H9 (cell line): ENCODE data around the gene CTNNA3. TPM values are rescaled to one million over a fixed set of nuclear protein-coding genes. Genes with fewer than 3 reads are reported as not detected.
A peak's percentile ranks its signal among the peaks of the same experiment; 100 is the strongest.

Experiments used
- DNase-seq: peaks from one replicate; pipeline ENCODE4 v3.0.0-alpha.2; 2017
- H2AFZ ChIP-seq: one replicate; pipeline ENCODE4 v1.6.1; 2013; ENCODE audit warnings: mild to moderate bottlenecking, low read length, control low read depth, moderate library complexity
- H2AK5ac ChIP-seq: 2 replicates; pipeline ENCODE4 v1.6.1; 2013; ENCODE audit warnings: low read length, control low read depth, mixed read lengths; ENCODE audit not compliant: insufficient read length
- H2BK120ac ChIP-seq: one replicate; pipeline ENCODE4 v1.6.1; 2013; ENCODE audit warnings: low read depth, mild to moderate bottlenecking, low read length, control low read depth, inconsistent platforms; ENCODE audit not compliant: poor library complexity, severe bottlenecking
- H2BK12ac ChIP-seq: 2 replicates; pipeline ENCODE4 v1.6.1; 2013; ENCODE audit warnings: low read length, control low read depth, mixed read lengths, low read depth; ENCODE audit not compliant: insufficient read length
- H2BK15ac ChIP-seq: 2 replicates; pipeline ENCODE4 v1.6.1; 2013; ENCODE audit warnings: low read depth, low read length, control low read depth
- H2BK20ac ChIP-seq: one replicate; pipeline ENCODE4 v1.6.1; 2013; ENCODE audit warnings: low read depth, mild to moderate bottlenecking, low read length, control low read depth, inconsistent platforms; ENCODE audit not compliant: poor library complexity, severe bottlenecking
- H2BK5ac ChIP-seq: 2 replicates; pipeline ENCODE4 v1.6.1; 2013; ENCODE audit warnings: low read length, control low read depth, mixed read lengths; ENCODE audit not compliant: insufficient read length
- H3K14ac ChIP-seq: 2 replicates; pipeline ENCODE4 v1.6.1; 2013; ENCODE audit warnings: low read length, control low read depth; ENCODE audit not compliant: insufficient read depth
- H3K18ac ChIP-seq: 2 replicates; pipeline ENCODE4 v1.6.1; 2013; ENCODE audit warnings: low read depth, mild to moderate bottlenecking, mixed read lengths, low read length, control low read depth; ENCODE audit not compliant: insufficient read length
- H3K23ac ChIP-seq: 2 replicates; pipeline ENCODE4 v1.6.1; 2013; ENCODE audit warnings: low read length, control low read depth, mixed read lengths, low read depth; ENCODE audit not compliant: insufficient read length
- H3K23me2 ChIP-seq: 2 replicates; pipeline ENCODE4 v1.6.1; 2013; ENCODE audit warnings: low read depth, mild to moderate bottlenecking, mixed read lengths, low read length, control low read depth; ENCODE audit not compliant: insufficient read length, poor library complexity, severe bottlenecking
- H3K27ac ChIP-seq: 2 replicates; pipeline ENCODE4 v1.5.1; 2013; ENCODE audit warnings: low read length, control low read depth, mixed read lengths, low read depth; ENCODE audit not compliant: insufficient read length
- H3K27me3 ChIP-seq: 2 replicates; pipeline ENCODE4 v1.6.1; 2013; ENCODE audit warnings: low read length, control low read depth, inconsistent platforms; ENCODE audit not compliant: insufficient read depth
- H3K4ac ChIP-seq: 2 replicates; pipeline ENCODE4 v1.6.1; 2013; ENCODE audit warnings: low read depth, mild to moderate bottlenecking, control low read depth, inconsistent platforms, low read length, moderate library complexity
- H3K4me1 ChIP-seq: 2 replicates; pipeline ENCODE4 v1.6.1; 2013; ENCODE audit warnings: low read length, control low read depth, inconsistent platforms; ENCODE audit not compliant: insufficient read depth
- H3K4me2 ChIP-seq: 2 replicates; pipeline ENCODE4 v1.6.1; 2013; ENCODE audit warnings: low read length, control low read depth, mixed read lengths; ENCODE audit not compliant: insufficient read length, insufficient read depth
- H3K56ac ChIP-seq: 2 replicates; pipeline ENCODE4 v1.6.1; 2013; ENCODE audit warnings: low read depth, mild to moderate bottlenecking, mixed read lengths, low read length, control low read depth; ENCODE audit not compliant: insufficient read length
- H3K79me1 ChIP-seq: 2 replicates; pipeline ENCODE4 v1.6.1; 2013; ENCODE audit warnings: low read depth, mild to moderate bottlenecking, moderate library complexity, low read length, control low read depth, inconsistent platforms; ENCODE audit not compliant: insufficient read depth, poor library complexity, severe bottlenecking
- H3K79me2 ChIP-seq: 2 replicates; pipeline ENCODE4 v1.6.1; 2013; ENCODE audit warnings: low read length, control low read depth, inconsistent platforms; ENCODE audit not compliant: insufficient read depth
- H3K9ac ChIP-seq: 2 replicates; pipeline ENCODE4 v1.6.1; 2013; ENCODE audit warnings: low read length, control low read depth, mixed read lengths; ENCODE audit not compliant: insufficient read length; ENCODE audit errors: extremely low read depth
- H3K9me3 ChIP-seq: one replicate; pipeline ENCODE4 v1.6.1; 2013; ENCODE audit warnings: low read depth, low read length, inconsistent platforms; ENCODE audit not compliant: control insufficient read depth
- H3T11ph ChIP-seq: one replicate; pipeline ENCODE4 v1.6.1; 2013; ENCODE audit warnings: mild to moderate bottlenecking, low read length, control low read depth, inconsistent platforms
- H4K20me1 ChIP-seq: one replicate; pipeline ENCODE4 v1.6.1; 2013; ENCODE audit not compliant: control insufficient read depth, insufficient read length, insufficient read depth
- H4K5ac ChIP-seq: 2 replicates; pipeline ENCODE4 v1.6.1; 2013; ENCODE audit warnings: low read depth, mild to moderate bottlenecking, mixed read lengths, low read length, control low read depth; ENCODE audit not compliant: insufficient read length
- H4K8ac ChIP-seq: replicated peaks from 2 replicates; pipeline ENCODE4 v1.6.1; 2013; ENCODE audit warnings: low read length, control low read depth, mixed read lengths, low read depth; ENCODE audit not compliant: insufficient read length
- H4K91ac ChIP-seq: 2 replicates; pipeline ENCODE4 v1.6.1; 2013; ENCODE audit warnings: low read depth, mild to moderate bottlenecking, moderate library complexity, mixed read lengths, low read length, control low read depth; ENCODE audit not compliant: insufficient read length
- H3K27ac Mint-ChIP-seq, 3 experiments: 2 replicates in 2 of 3; 3 replicates in 1 of 3; pipeline ENCODE4 v1.8.0; 2020 to 2021; ENCODE audit warnings: mixed read lengths in 3 of 3, mild to moderate bottlenecking in 1 of 3, moderate library complexity in 1 of 3
- H3K27me3 Mint-ChIP-seq: 2 replicates; pipeline ENCODE4 v1.8.0; 2021; ENCODE audit warnings: low read depth, mild to moderate bottlenecking, moderate library complexity, mixed read lengths
- H3K36me3 Mint-ChIP-seq, 3 experiments: 2 replicates in 2 of 3; 3 replicates in 1 of 3; pipeline ENCODE4 v1.8.0; 2020 to 2021; ENCODE audit warnings: low read depth in 3 of 3, mixed read lengths in 3 of 3; ENCODE audit not compliant: insufficient read depth in 1 of 3
- H3K4me1 Mint-ChIP-seq, 2 experiments: 2 replicates each; pipeline ENCODE4 v1.8.0; 2020; ENCODE audit warnings: mixed read lengths in 2 of 2
- H3K4me3 Mint-ChIP-seq, 2 experiments: 2 replicates in 1 of 2; 3 replicates in 1 of 2; pipeline ENCODE4 v1.8.0; 2020 to 2021; ENCODE audit warnings: mild to moderate bottlenecking in 2 of 2, mixed read lengths in 2 of 2, moderate library complexity in 1 of 2
- H3K9me3 Mint-ChIP-seq, 2 experiments: 2 replicates in 1 of 2; 3 replicates in 1 of 2; pipeline ENCODE4 v1.8.0; 2020; ENCODE audit warnings: mild to moderate bottlenecking in 2 of 2, mixed read lengths in 2 of 2, moderate library complexity in 1 of 2
- CTCF ChIP-seq: fragments of 200-600 bp; sonication (generic); conservative IDR thresholded peaks from 3 replicates; pipeline ENCODE4 v1.8.0; 2021; ENCODE audit warnings: antibody characterized with exemption, mild to moderate bottlenecking
- WGBS: extraction: QIAGEN DNeasy Blood & Tissue Kit; methylation state at CpG from one replicate; pipeline ENCODE4 v1.1.7; 2013; ENCODE audit warnings: missing lambda C conversion rate, low lambda C conversion rate, mixed read lengths; ENCODE audit not compliant: insufficient read length; ENCODE audit errors: extremely low coverage; 5-methylcytosine and 5-hydroxymethylcytosine counted together
- total RNA-seq: library from RNA; stranded (reverse); gene quantifications from 2 replicates; pipeline ENCODE4 v1.2.1, GENCODE V29; 2021

The CTNNA3 gene
- total RNA-seq, 1 experiment from 2014 or later, result 3.3 TPM

DNA sequence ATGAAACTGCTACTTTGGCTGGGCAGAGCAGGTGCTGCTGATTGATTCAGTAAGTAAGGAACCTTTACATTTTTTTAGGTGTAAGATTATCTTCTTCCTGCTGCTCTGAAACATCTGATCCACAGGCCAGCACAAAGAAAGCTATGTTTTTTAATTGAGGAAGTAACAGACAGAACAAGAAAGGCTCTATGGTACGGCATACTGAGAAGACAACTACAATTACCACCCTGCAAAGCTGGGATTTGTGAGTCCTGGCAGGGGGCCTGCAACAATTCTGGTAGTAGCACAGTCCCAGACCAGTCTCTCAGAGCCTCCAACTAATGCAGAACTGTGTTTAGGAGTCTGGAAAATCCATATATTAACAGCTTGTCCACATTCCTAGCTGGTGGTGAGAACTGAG lies 873.2 kb downstream of the CTNNA3 start:
- no peak overlapping the region for H3K4ac ChIP-seq
- H3K4me2 ChIP-seq, result no peak overlapping the region
- H3K9me3 Mint-ChIP-seq, result no peaks in the 10 kb centered on the region
- H3K18ac ChIP-seq, result no peak overlapping the region
- no peak overlapping the region for H3K4me3 Mint-ChIP-seq
- no peak overlapping the region for H3T11ph ChIP-seq
- no peaks in the 10 kb centered on the region for H3K79me2 ChIP-seq
- TF ChIP-seq CTCF, result no peak
- no peaks in the 10 kb centered on the region; the same call in 1 of the 2 replicates for H3K27me3 ChIP-seq
- H3K27me3 Mint-ChIP-seq, result peaks cover 7% of the 10 kb centered on the region
- peaks cover 12 to 17% of the 10 kb centered on the region in 2 experiments for H3K4me1 Mint-ChIP-seq
- H3K9me3 ChIP-seq, result no peaks in the 10 kb centered on the region
- H4K91ac ChIP-seq, result no peak overlapping the region
- no peaks in the 10 kb centered on the region for H3K79me1 ChIP-seq
- no peak overlapping the region for H2BK120ac ChIP-seq
- no peak overlapping the region for H2BK5ac ChIP-seq
- H3K56ac ChIP-seq, result no peak overlapping the region
- peak overlapping the region in 1 of 3 experiments; percentile 64; a peak in 1 of 7 replicates for H3K27ac Mint-ChIP-seq
- H3K36me3 Mint-ChIP-seq, result no peaks in the 10 kb centered on the region
- no peak overlapping the region for H2BK12ac ChIP-seq
- H3K9ac ChIP-seq, result no peak overlapping the region
- no peak overlapping the region for H3K27ac ChIP-seq
- H3K14ac ChIP-seq, result no peak overlapping the region
- H4K5ac ChIP-seq, result no peak overlapping the region
- no peak overlapping the region for H4K8ac ChIP-seq
- peak; percentile 34 for DNase-seq
- H3K4me1 ChIP-seq, result no peaks in the 10 kb centered on the region
- H2AFZ ChIP-seq, result no peak overlapping the region
- H2BK20ac ChIP-seq, result no peak overlapping the region
- WGBS, result no CpG with 5 or more reads among the region's 1 CpG
- H2AK5ac ChIP-seq, result no peak overlapping the region
- no peak overlapping the region for H2BK15ac ChIP-seq
- H3K23ac ChIP-seq, result no peak overlapping the region
- H4K20me1 ChIP-seq, result no peaks in the 10 kb centered on the region
- H3K23me2 ChIP-seq, result no peaks in the 10 kb centered on the region
